Kidney tubule cell (primary cell): ENCODE measurements around the gene DDHD1.

Source experiments
- DNase-seq: peaks from one replicate; pipeline ENCODE4 v3.0.0-alpha.2; 2018; ENCODE audit warnings: low spot score

Gene DDHD1

GRCh38 chr14:52995998-52996397 lies 157.1 kb downstream of the DDHD1 start:
- DNase-seq, result no peak

- no peak for DNase-seq
Observed at GRCh38 chr14:52992236-52992870, 160.8 kb downstream of the DDHD1 start.

- no peak for DNase-seq
Observed at GRCh38 chr14:52988139-52988538, 165.0 kb downstream of the DDHD1 start.

- no peak for DNase-seq
Observed at GRCh38 chr14:52987514-52987913, 165.6 kb downstream of the DDHD1 start.

GRCh38 chr14:52987042-52987441 lies 166.1 kb downstream of the DDHD1 start:
- no peak for DNase-seq
